Glutamatergic neuron (in vitro differentiated cells): ENCODE results near the gene MT1A. TPM values are rescaled to one million over a fixed set of nuclear protein-coding genes. Genes with fewer than 3 reads are reported as not detected.
"Not testable (repeated sequence)": the region's sequence is repeated elsewhere in the genome, so short reads cannot be mapped to it uniquely, and the experiment has no call there.

Experiments
- DNase-seq: peaks from one replicate; pipeline ENCODE4 v3.0.0; 2022
- H3K27ac Mint-ChIP-seq: one replicate; pipeline ENCODE4 v1.8.0; 2020; ENCODE audit warnings: mild to moderate bottlenecking, mixed read lengths, inconsistent platforms; ENCODE audit not compliant: unreplicated experiment
- H3K27me3 Mint-ChIP-seq: one replicate; pipeline ENCODE4 v1.8.0; 2020; ENCODE audit warnings: mild to moderate bottlenecking, moderate library complexity, mixed read lengths, inconsistent platforms; ENCODE audit not compliant: unreplicated experiment
- H3K36me3 Mint-ChIP-seq: one replicate; pipeline ENCODE4 v1.8.0; 2020; ENCODE audit warnings: mild to moderate bottlenecking, mixed read lengths, inconsistent platforms; ENCODE audit not compliant: unreplicated experiment
- H3K4me1 Mint-ChIP-seq: one replicate; pipeline ENCODE4 v1.8.0; 2020; ENCODE audit warnings: mild to moderate bottlenecking, low read depth, mixed read lengths, inconsistent platforms; ENCODE audit not compliant: unreplicated experiment
- H3K4me3 Mint-ChIP-seq: one replicate; pipeline ENCODE4 v1.8.0; 2020; ENCODE audit warnings: mild to moderate bottlenecking, mixed read lengths, inconsistent platforms; ENCODE audit not compliant: unreplicated experiment
- H3K9me3 Mint-ChIP-seq: one replicate; pipeline ENCODE4 v1.8.0; 2020; ENCODE audit warnings: mild to moderate bottlenecking, moderate library complexity, mixed read lengths, inconsistent platforms; ENCODE audit not compliant: unreplicated experiment
- CTCF ChIP-seq: fragments of 200-600 bp; sonication (generic); IDR thresholded peaks from one replicate; pipeline ENCODE4 v1.5.0; 2021; ENCODE audit not compliant: partially characterized antibody, unreplicated experiment
- total RNA-seq: library from RNA; stranded (reverse); fragmentation: NEBNext Ultra II Directional; extraction: Animal tissue kit (Norgen Biotek cat#: 25700); gene quantifications from one replicate; pipeline ENCODE4 v1.2.1, GENCODE V29; 2021; ENCODE audit not compliant: unreplicated experiment

MT1A gene
- total RNA-seq, 1 donor from 2014 or later: not detected

- Mint-ChIP-seq H3K4me1 (peaks cover 2% of the 10 kb centered on the region), H3K36me3 (no peaks in the 10 kb centered on the region), H3K9me3 (peaks cover 2% of the 10 kb centered on the region), H3K27ac (no peak within 1 kb of the TSS), H3K27me3 (peaks cover 40% of the 10 kb centered on the region), H3K4me3 (no peak within 1 kb of the TSS)
- DNase-seq: no peak
- no peak for TF ChIP-seq CTCF
These were observed 30.8 kb downstream of the MT1A start, which contains the start of gene MT1H for GRCh38 chr16:56669005-56669839. TSS of gene MT1H (plus strand) at chr16:56669814. CDS start at chr16:56669885, 71 bp downstream.

- peaks cover 43% of the 10 kb centered on the region for H3K27me3 Mint-ChIP-seq
- H3K9me3 Mint-ChIP-seq: peaks cover 2% of the 10 kb centered on the region
- H3K27ac Mint-ChIP-seq: no peak overlapping the region
- H3K4me3 Mint-ChIP-seq: no peak overlapping the region
- H3K36me3 Mint-ChIP-seq: no peaks in the 10 kb centered on the region
- no peak for TF ChIP-seq CTCF
- DNase-seq: no peak
- peaks cover 4% of the 10 kb centered on the region for H3K4me1 Mint-ChIP-seq
These were observed 31.6 kb downstream of the MT1A start for GRCh38 chr16:56669840-56670619.

GRCh38 chr16:56670620-56670934 is 32.1 kb downstream of the MT1A start:
- H3K36me3 Mint-ChIP-seq: no peaks in the 10 kb centered on the region
- DNase-seq: no peak
- H3K9me3 Mint-ChIP-seq: peaks cover 2% of the 10 kb centered on the region
- no peak overlapping the region for H3K27ac Mint-ChIP-seq
- H3K27me3 Mint-ChIP-seq: peaks cover 48% of the 10 kb centered on the region
- peaks cover 6% of the 10 kb centered on the region for H3K4me1 Mint-ChIP-seq
- no peak overlapping the region for H3K4me3 Mint-ChIP-seq
- no peak for TF ChIP-seq CTCF

- H3K9me3 Mint-ChIP-seq, H3K27ac Mint-ChIP-seq, H3K36me3 Mint-ChIP-seq, H3K4me3 Mint-ChIP-seq, DNase-seq, H3K4me1 Mint-ChIP-seq: not testable (repeated sequence)
- H3K27me3 Mint-ChIP-seq: peaks cover 50% of the 10 kb centered on the region
These were observed 33.2 kb downstream of the MT1A start for GRCh38 chr16:56671691-56672090.

GRCh38 chr16:56672171-56672570 is 33.7 kb downstream of the MT1A start:
- not testable (repeated sequence) for H3K36me3 Mint-ChIP-seq, DNase-seq, H3K4me3 Mint-ChIP-seq, H3K4me1 Mint-ChIP-seq, H3K9me3 Mint-ChIP-seq, H3K27ac Mint-ChIP-seq
- H3K27me3 Mint-ChIP-seq: peaks cover 50% of the 10 kb centered on the region
